DND-41 (cell line): ENCODE results near the gene TSHZ3.

ENCODE experiments used
- ATAC-seq: fragments of 200-7000 bp; cut with Tn5 transposase; 3 replicates; pipeline ENCODE4 v1.9.1; 2021; ENCODE audit warnings: low read depth; ENCODE audit not compliant: insufficient read depth
- DNase-seq: peaks from one replicate; pipeline ENCODE4 v3.0.0-alpha.2; 2020
- H2AFZ ChIP-seq: 2 replicates; pipeline ENCODE4 v1.6.0; 2012; ENCODE audit warnings: low read depth, low read length
- H3K27ac ChIP-seq: 2 replicates; pipeline ENCODE4 v1.5.1; 2012; ENCODE audit warnings: low read length, inconsistent platforms
- H3K27me3 ChIP-seq: fragments of 200-600 bp; sonication (generic); 2 replicates; pipeline ENCODE4 v1.6.0; 2012; ENCODE audit warnings: low read length, mild to moderate bottlenecking, inconsistent platforms; ENCODE audit not compliant: insufficient read depth, poor library complexity
- H3K36me3 ChIP-seq: 2 replicates; pipeline ENCODE4 v1.5.1; 2012; ENCODE audit warnings: low read length, inconsistent platforms; ENCODE audit not compliant: insufficient read depth
- H3K4me1 ChIP-seq: 2 replicates; pipeline ENCODE4 v1.5.1; 2012; ENCODE audit warnings: mild to moderate bottlenecking, low read length; ENCODE audit not compliant: insufficient read depth
- H3K4me2 ChIP-seq: 2 replicates; pipeline ENCODE4 v1.6.0; 2012; ENCODE audit warnings: mild to moderate bottlenecking, moderate library complexity, low read length, inconsistent platforms; ENCODE audit not compliant: insufficient read depth
- H3K4me3 ChIP-seq, 2 experiments: fragments of 200-600 bp in 1 of 2; shearing (Covaris generic) in 1 of 2; 2 replicates each; pipeline ENCODE4 v1.5.1; 2012 to 2016; ENCODE audit warnings: inconsistent platforms in 2 of 2, low read length in 2 of 2, mild to moderate bottlenecking in 2 of 2, low read depth in 1 of 2, moderate library complexity in 1 of 2
- H3K79me2 ChIP-seq: 2 replicates; pipeline ENCODE4 v1.6.0; 2012; ENCODE audit warnings: low read length, inconsistent platforms; ENCODE audit not compliant: insufficient read depth
- H3K9ac ChIP-seq: 2 replicates; pipeline ENCODE4 v1.6.0; 2012; ENCODE audit warnings: low read depth, mild to moderate bottlenecking, inconsistent platforms, low read length, moderate library complexity
- H3K9me3 ChIP-seq: 2 replicates; pipeline ENCODE4 v1.5.1; 2012; ENCODE audit warnings: low read length, moderate library complexity, mild to moderate bottlenecking, inconsistent platforms; ENCODE audit not compliant: insufficient read depth, severe bottlenecking
- H4K20me1 ChIP-seq: 2 replicates; pipeline ENCODE4 v1.6.0; 2012; ENCODE audit warnings: low read length; ENCODE audit not compliant: insufficient read depth
- EZH2 ChIP-seq: IDR thresholded peaks from 3 replicates; pipeline ENCODE4 v1.6.1; 2012; ENCODE audit warnings: borderline replicate concordance, low read depth, mild to moderate bottlenecking, moderate library complexity, low read length, inconsistent platforms; ENCODE audit not compliant: severe bottlenecking
- TF ChIP-seq, protein P1 (sequence below): IDR thresholded peaks from 2 replicates; pipeline ENCODE4 v1.5.1; 2012; ENCODE audit warnings: borderline replicate concordance, low read length, moderate library complexity, mild to moderate bottlenecking; ENCODE audit not compliant: poor library complexity, severe bottlenecking; ENCODE audit errors: extremely low read depth

TSHZ3 gene

DNA sequence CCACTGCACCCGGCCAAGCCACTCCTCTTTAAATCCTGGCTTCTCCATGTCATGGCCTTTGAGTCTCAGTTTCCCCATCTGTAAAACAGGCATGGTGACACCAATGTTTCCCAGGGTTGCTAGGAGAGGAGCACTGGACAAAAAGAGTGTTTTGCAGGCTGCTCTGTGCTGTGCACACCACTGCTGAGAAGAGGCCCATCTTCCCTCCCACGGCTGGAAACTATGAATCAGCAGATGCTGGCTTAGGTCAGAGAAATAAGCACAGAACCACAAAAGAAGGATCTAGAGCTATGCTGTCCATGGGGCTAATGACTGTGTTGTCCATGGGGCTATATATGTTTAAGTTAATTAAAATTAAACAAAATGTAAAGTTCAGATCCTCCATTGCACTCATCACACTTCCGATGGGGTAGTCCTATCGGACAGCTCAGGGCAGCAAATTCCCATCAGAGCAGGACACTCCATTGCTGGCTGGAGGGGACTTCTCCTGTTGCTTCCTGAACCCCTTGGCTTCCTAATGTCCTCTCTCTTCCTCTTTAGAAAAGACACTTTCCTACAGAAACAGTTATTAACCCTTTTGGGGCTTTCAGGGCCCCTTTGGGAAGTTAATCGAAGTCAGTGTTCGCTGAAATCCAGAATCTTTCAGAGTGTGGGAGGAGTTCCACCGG, 37.1 kb downstream of the TSHZ3 start:
- DNase-seq (no peak), ATAC-seq (no peak)
- H3K27me3 ChIP-seq: no peaks in the 10 kb centered on the region
- H4K20me1 ChIP-seq: peaks cover 39% of the 10 kb centered on the region
- no peaks in the 10 kb centered on the region for H3K4me1 ChIP-seq
- no peak overlapping the region for H3K4me3 ChIP-seq
- H3K4me2 ChIP-seq: no peak overlapping the region
- no peak overlapping the region for H3K9ac ChIP-seq
- no peaks in the 10 kb centered on the region for H3K9me3 ChIP-seq
- no peak for TF ChIP-seq EZH2
- TF ChIP-seq, protein P1, sequence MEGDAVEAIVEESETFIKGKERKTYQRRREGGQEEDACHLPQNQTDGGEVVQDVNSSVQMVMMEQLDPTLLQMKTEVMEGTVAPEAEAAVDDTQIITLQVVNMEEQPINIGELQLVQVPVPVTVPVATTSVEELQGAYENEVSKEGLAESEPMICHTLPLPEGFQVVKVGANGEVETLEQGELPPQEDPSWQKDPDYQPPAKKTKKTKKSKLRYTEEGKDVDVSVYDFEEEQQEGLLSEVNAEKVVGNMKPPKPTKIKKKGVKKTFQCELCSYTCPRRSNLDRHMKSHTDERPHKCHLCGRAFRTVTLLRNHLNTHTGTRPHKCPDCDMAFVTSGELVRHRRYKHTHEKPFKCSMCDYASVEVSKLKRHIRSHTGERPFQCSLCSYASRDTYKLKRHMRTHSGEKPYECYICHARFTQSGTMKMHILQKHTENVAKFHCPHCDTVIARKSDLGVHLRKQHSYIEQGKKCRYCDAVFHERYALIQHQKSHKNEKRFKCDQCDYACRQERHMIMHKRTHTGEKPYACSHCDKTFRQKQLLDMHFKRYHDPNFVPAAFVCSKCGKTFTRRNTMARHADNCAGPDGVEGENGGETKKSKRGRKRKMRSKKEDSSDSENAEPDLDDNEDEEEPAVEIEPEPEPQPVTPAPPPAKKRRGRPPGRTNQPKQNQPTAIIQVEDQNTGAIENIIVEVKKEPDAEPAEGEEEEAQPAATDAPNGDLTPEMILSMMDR: no peak
- H2AFZ ChIP-seq: no peak overlapping the region
- no peaks in the 10 kb centered on the region for H3K36me3 ChIP-seq
- H3K27ac ChIP-seq: no peak overlapping the region
- H3K79me2 ChIP-seq: peaks cover 6% of the 10 kb centered on the region

GRCh38 chr19:31310432-31311133, 38.7 kb downstream of the TSHZ3 start:
- no peak for TF ChIP-seq EZH2
- Histone ChIP-seq H3K27ac (no peak overlapping the region), H3K4me3 (no peak overlapping the region), H3K27me3 (no peaks in the 10 kb centered on the region), H3K79me2 (peaks cover 5% of the 10 kb centered on the region), H3K36me3 (no peaks in the 10 kb centered on the region), H3K4me2 (no peak overlapping the region), H3K9ac (no peak overlapping the region), H3K9me3 (no peaks in the 10 kb centered on the region), H4K20me1 (peaks cover 40% of the 10 kb centered on the region), H2AFZ (no peak overlapping the region), H3K4me1 (no peaks in the 10 kb centered on the region)
- DNase-seq: no peak
- ATAC-seq: no peak

DNA sequence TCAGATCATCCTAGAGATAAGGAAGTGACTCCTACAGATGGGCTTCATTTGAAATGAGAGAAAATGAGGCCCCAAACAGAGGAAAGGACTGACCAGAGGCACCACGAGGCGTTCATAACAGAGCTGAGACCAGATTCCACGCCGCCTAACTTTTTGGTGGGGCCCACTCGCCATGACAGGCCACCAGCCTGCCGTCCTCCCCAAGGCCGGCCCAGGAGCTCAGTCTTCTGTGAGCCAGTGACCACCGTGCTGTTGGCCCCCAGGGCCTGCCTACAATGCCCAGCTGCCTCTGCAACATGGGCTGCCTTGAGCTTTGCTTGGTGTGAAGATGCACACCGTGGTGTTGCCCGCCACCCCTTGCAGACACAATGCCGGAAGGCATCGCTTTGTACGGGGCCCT, 40.5 kb downstream of the TSHZ3 start:
- TF ChIP-seq, protein P1: no peak
- TF ChIP-seq EZH2: no peak
- Histone ChIP-seq H3K4me3 (no peak overlapping the region), H3K27me3 (no peaks in the 10 kb centered on the region)

DNA sequence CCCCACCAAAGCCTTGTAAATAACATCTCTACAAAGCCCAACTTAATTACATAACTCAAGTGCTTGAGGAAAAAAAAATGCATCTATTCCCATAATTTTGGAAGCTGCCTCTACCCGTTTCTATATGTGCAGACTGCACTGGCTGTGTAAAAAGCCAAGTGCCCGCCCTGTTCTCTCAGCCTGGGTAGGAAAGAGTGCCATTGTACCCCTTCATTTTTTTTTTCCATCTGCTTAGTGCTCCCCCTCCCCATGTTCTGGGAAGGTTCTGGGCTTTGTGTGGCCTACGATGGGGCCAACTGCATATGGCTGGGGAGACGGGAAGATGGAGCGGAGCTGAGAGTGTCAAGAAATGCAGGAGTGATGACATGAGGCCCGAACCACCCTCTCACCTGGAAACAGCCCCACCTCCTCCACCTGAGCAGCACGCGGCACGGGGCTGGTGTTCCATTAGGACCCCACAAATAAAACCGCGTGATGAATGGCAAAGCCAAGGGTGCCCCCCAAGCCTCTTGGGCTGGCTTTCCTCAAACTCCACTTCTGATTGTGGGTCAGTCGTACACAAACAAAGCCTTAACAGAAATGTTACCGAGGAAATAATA, 42.1 kb downstream of the TSHZ3 start:
- no peaks in the 10 kb centered on the region for H3K4me1 ChIP-seq
- peaks cover 5% of the 10 kb centered on the region for H3K79me2 ChIP-seq
- no peak overlapping the region for H3K4me3 ChIP-seq
- H3K4me2 ChIP-seq: no peak overlapping the region
- H3K9me3 ChIP-seq: no peaks in the 10 kb centered on the region
- TF ChIP-seq, protein P1: no peak
- no peak for TF ChIP-seq EZH2
- ATAC-seq (no peak), DNase-seq (no peak)
- H3K27me3 ChIP-seq: no peaks in the 10 kb centered on the region
- H3K9ac ChIP-seq: no peak overlapping the region
- H3K27ac ChIP-seq: no peak overlapping the region
- no peak overlapping the region for H2AFZ ChIP-seq
- H3K36me3 ChIP-seq: no peaks in the 10 kb centered on the region
- H4K20me1 ChIP-seq: peaks cover 37% of the 10 kb centered on the region

More for the DNA sequence above, 40.5 kb downstream of the TSHZ3 start:
- Histone ChIP-seq H3K9me3 (no peaks in the 10 kb centered on the region), H3K9ac (no peak overlapping the region), H2AFZ (no peak overlapping the region), H3K27ac (no peak overlapping the region), H3K36me3 (no peaks in the 10 kb centered on the region), H3K4me1 (no peaks in the 10 kb centered on the region), H3K79me2 (peaks cover 5% of the 10 kb centered on the region), H4K20me1 (peaks cover 37% of the 10 kb centered on the region), H3K4me2 (no peak overlapping the region)
- ATAC-seq (no peak), DNase-seq (no peak)
